Measurements from ENCODE around the gene LBR. TPM values are rescaled to one million over a fixed set of nuclear protein-coding genes. Genes with fewer than 3 reads are reported as not detected.
A peak's percentile ranks its signal among the peaks of the same experiment; 100 is the strongest.

The LBR gene
- total RNA-seq, 1 experiment from 2014 or later, result 106 TPM

- TF ChIP-seq, protein P1, sequence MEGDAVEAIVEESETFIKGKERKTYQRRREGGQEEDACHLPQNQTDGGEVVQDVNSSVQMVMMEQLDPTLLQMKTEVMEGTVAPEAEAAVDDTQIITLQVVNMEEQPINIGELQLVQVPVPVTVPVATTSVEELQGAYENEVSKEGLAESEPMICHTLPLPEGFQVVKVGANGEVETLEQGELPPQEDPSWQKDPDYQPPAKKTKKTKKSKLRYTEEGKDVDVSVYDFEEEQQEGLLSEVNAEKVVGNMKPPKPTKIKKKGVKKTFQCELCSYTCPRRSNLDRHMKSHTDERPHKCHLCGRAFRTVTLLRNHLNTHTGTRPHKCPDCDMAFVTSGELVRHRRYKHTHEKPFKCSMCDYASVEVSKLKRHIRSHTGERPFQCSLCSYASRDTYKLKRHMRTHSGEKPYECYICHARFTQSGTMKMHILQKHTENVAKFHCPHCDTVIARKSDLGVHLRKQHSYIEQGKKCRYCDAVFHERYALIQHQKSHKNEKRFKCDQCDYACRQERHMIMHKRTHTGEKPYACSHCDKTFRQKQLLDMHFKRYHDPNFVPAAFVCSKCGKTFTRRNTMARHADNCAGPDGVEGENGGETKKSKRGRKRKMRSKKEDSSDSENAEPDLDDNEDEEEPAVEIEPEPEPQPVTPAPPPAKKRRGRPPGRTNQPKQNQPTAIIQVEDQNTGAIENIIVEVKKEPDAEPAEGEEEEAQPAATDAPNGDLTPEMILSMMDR (IDR thresholded peaks at IDR 0.05; ENCODE audit: unreplicated experiment), result no peak
- H3K36me3 Mint-ChIP-seq (ENCODE audit: insufficient read depth, unreplicated experiment), result peaks cover 15% of the 10 kb centered on the region
- H3K27ac Mint-ChIP-seq (ENCODE audit: low read depth, unreplicated experiment), result peak overlapping the region; percentile 76
- CTCF ChIA-PET, result interaction anchor here (0.6 to 3.0 kb wide), 12 partner anchors 9 to 542 kb away, joined by 3 to 18 read pairs (median 4); partner anchors contain the start of gene LBR
- no peaks in the 10 kb centered on the region for H3K9me3 Mint-ChIP-seq (ENCODE audit: unreplicated experiment)
- peak overlapping the region; percentile 35 for H3K4me3 Mint-ChIP-seq (ENCODE audit: unreplicated experiment)
- intact Hi-C loops (cut with micrococcal nuclease), result loop anchor here (1.0 kb wide), 1 partner anchor 18 kb away; the partner anchor contains the start of gene LBR
- no TSS peak for BruUV-seq (replicated peaks)
- POLR2A ChIA-PET, result interaction anchor here (0.6 to 20.7 kb wide), 13 partner anchors 9 to 980 kb away, joined by 3 to 611 read pairs (median 5); partner anchors contain the start of gene LBR
- H3K4me1 Mint-ChIP-seq (ENCODE audit: insufficient read depth, unreplicated experiment), result peaks cover 36% of the 10 kb centered on the region
- H3K27me3 Mint-ChIP-seq (ENCODE audit: insufficient read depth, unreplicated experiment), result no peaks in the 10 kb centered on the region
- peak; percentile 51 for DNase-seq (ENCODE audit: unreplicated experiment)
Measured at GRCh38 chr1:225445639-225446594, 18.1 kb upstream of the LBR start.

DNA sequence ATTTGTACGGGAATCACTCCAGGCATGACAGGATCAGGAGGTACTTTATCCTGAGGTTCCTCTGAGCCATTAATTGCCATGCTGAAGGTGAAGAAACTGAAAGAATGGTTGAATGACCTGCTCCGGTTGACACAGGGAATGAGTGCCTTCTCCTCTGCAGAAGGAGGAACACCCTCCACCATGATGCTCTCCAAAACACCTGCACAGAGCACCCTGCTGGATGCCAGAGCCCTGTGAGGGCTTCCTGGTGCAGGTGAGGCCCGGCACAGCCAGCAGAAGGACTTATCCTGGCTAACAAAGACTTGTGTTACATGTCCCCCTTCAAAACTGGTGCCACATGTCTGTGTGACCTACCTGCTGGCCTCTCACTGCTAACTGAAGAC lies 14.3 kb upstream of the LBR start:
- DNase-seq (ENCODE audit: unreplicated experiment), result no peak
- H3K4me3 Mint-ChIP-seq (ENCODE audit: unreplicated experiment), result no peak overlapping the region
- ChIA-PET CTCF (interaction anchor here (0.6 to 1.6 kb wide), 8 partner anchors 19 to 957 kb away, joined by 3 to 5 read pairs (median 3); no protein-coding TSS in a partner anchor), POLR2A (interaction anchor here (0.7 to 20.7 kb wide), 4 partner anchors 12 to 47 kb away, joined by 3 to 611 read pairs (median 10); partner anchors contain the start of gene LBR)
- peaks cover 4% of the 10 kb centered on the region for H3K36me3 Mint-ChIP-seq (ENCODE audit: insufficient read depth, unreplicated experiment)
- H3K9me3 Mint-ChIP-seq (ENCODE audit: unreplicated experiment), result no peaks in the 10 kb centered on the region
- BruUV-seq (replicated peaks), result no TSS peak
- TF ChIP-seq, protein P1 (IDR thresholded peaks at IDR 0.05; ENCODE audit: unreplicated experiment), result no peak
- H3K27ac Mint-ChIP-seq (ENCODE audit: low read depth, unreplicated experiment), result no peak overlapping the region
- intact Hi-C loops (cut with micrococcal nuclease), result no loop called here
- no peaks in the 10 kb centered on the region for H3K27me3 Mint-ChIP-seq (ENCODE audit: insufficient read depth, unreplicated experiment)
- H3K4me1 Mint-ChIP-seq (ENCODE audit: insufficient read depth, unreplicated experiment), result peaks cover 19% of the 10 kb centered on the region

DNA sequence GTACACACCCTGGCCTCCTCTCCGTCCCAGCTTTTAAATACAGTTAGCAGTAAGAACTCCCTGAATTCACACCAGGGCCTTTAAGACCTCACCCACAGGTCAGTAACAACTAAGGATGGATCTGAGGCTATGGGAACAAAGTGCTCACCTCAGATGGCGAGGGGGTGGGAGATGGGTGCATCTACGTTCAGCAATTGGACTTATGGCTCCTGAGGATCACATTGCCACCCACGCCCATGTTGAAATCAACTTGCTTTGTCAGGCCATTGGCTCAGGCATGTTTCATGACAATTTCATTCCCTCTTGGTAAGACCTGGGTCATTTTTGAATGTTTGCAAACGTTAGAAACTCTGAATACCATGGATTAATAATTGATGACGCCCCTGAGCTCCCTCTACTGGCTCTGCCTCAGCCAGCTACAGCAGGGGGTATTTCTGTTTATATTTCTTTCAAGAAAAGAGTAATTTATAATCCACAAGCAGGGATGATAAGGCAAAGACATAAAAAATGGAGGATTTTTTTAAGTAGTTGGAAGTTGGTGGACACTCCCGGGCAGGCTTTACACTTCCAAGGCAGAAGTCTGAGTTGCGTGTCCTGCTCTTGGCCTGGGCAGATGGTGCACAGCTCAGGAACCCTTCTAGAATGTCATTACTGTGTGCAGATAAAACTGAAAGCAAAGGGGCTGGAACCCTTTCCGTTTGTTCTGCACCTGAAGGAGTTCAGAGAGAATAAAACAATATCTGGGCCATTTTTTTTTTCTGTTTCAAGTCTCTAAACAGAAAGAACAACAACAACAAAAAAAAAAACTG lies 13.7 kb upstream of the LBR start:
- no TSS peak for BruUV-seq (replicated peaks)
- no peaks in the 10 kb centered on the region for H3K9me3 Mint-ChIP-seq (ENCODE audit: unreplicated experiment)
- no peak for DNase-seq (ENCODE audit: unreplicated experiment)
- TF ChIP-seq, protein P1 (IDR thresholded peaks at IDR 0.05; ENCODE audit: unreplicated experiment), result no peak
- POLR2A ChIA-PET, result interaction anchor here (0.6 to 20.7 kb wide), 6 partner anchors 13 to 122 kb away, joined by 3 to 611 read pairs (median 5); partner anchors contain the start of gene LBR
- no peak overlapping the region for H3K4me3 Mint-ChIP-seq (ENCODE audit: unreplicated experiment)
- peaks cover 4% of the 10 kb centered on the region for H3K36me3 Mint-ChIP-seq (ENCODE audit: insufficient read depth, unreplicated experiment)
- peaks cover 19% of the 10 kb centered on the region for H3K4me1 Mint-ChIP-seq (ENCODE audit: insufficient read depth, unreplicated experiment)
- H3K27me3 Mint-ChIP-seq (ENCODE audit: insufficient read depth, unreplicated experiment), result no peaks in the 10 kb centered on the region
- CTCF ChIA-PET, result interaction anchor here (0.6 to 1.9 kb wide), 11 partner anchors 7 to 1962 kb away, joined by 3 to 6 read pairs (median 4); no protein-coding TSS in a partner anchor
- intact Hi-C loops (cut with micrococcal nuclease), result no loop called here
- H3K27ac Mint-ChIP-seq (ENCODE audit: low read depth, unreplicated experiment), result no peak overlapping the region

All from MCF 10A (cell line).